Activated CD4-positive, CD25-positive, alpha-beta regulatory T cell treated with anti-CD3 and anti-CD28 coated beads, Interleukin-2, amount 50 U/mL, for 72 hours (primary cell): ENCODE results near the gene SORBS1.

ENCODE experiments used
- DNase-seq: peaks from one replicate; pipeline ENCODE4 v3.0.0; 2021

SORBS1 gene

DNA sequence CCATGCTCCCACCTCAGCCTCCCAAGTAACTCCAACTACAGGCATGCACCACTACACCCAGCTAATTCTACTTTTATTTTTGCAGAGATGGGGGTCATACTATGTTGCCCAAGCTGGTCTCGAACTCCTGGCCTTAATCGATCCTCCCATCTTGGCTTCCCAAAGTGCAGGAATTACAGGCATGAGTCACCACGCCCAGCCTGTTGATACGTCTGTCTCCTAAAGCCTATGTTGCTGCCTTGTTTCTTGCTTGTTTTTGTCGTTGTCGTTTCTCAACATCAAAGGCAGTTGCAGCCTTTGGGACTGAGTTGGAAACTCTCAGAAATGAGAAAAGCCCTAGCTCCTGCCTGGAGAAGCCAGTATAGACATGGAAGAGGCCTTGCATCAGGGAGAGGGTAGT is 49.9 kb downstream of the SORBS1 start:
- DNase-seq = no peak

DNA sequence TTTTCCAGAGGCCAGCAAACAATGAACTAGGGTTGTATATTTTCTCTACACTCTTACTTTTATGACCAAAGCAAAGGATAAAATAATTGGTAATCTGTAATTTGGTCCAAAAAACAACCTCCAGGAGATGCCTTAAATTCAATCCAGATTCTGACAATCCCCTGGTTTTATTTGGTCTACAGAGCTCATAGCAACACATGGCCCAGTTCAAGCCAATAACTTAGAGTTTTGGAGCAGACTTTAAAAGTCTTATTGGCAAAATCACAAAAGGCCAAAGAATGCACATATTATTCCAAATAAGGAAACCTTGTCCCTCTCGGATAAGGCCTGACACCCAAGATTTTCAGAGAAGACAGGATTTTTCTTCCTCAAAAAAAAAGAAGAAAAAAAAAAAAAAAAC is 51.9 kb downstream of the SORBS1 start:
- DNase-seq = no peak

DNA sequence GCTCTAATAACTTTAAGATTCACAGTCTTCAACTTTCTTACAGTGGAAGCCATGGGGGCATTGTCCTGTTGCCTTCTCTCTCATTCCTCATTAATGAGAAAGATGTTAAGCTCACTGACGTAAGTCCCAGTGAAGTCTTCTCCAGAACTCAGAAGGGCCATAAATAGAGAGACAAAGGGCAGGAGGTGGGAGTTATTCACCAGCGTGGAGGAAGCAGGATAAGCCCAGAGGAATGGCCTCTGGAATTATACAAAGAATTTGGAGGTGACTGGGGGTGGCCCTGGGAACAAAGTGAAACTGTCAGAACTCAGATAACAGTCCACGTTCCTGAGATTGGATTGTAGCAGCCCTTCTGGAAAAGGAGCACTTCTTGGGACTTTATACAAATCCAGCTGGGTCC is 52.4 kb downstream of the SORBS1 start:
- DNase-seq = no peak

DNA sequence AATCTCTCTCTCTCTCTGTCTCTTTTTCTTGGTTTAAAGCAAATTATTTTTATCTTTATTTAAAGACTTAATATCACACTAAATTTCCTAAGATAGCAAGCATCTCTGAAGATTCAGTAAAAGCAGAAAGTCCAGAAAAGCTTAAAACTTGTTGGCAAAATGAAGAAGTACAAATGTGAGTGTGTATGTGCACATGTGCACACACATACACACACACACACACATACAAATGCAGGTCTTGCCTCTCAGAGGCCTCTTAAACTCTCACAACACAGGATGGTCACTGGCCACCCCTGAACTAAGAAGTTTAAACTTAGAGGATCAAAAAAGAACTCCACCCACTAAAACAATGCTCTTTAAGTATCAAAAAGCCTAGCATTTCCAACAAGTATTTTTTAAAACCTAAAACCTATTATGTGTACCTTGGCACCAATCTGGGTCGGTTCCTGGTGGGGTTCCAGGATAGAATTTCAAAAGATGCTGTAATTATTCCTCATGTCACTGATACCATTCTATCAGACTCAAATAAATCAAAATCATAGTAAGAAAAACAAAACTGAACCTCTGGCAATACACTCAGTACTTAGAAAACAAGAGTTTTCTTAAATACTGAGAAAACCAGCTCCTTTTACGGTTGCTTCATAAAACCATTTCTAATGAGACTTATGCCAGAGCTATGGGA is 55.0 kb downstream of the SORBS1 start:
- no peak for DNase-seq

DNA sequence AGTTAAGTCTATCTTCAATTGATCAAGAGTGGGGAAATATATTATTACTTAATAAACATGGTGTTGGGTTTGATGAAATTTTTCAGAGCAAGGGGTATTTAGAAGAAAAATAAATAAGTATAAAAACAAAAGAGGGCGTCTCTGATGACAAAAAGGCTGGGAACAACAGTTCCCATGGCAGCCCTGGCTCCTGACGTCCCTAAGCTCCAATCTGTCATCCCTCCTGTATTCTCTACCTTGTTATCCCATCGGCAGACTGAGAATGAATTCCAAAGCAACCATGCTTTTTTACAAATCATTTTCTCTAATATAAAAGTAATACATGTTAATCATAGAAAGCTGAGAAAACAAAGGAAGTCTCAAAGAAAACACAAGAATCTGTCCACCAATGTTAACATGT is 55.5 kb downstream of the SORBS1 start:
- no peak for DNase-seq

DNA sequence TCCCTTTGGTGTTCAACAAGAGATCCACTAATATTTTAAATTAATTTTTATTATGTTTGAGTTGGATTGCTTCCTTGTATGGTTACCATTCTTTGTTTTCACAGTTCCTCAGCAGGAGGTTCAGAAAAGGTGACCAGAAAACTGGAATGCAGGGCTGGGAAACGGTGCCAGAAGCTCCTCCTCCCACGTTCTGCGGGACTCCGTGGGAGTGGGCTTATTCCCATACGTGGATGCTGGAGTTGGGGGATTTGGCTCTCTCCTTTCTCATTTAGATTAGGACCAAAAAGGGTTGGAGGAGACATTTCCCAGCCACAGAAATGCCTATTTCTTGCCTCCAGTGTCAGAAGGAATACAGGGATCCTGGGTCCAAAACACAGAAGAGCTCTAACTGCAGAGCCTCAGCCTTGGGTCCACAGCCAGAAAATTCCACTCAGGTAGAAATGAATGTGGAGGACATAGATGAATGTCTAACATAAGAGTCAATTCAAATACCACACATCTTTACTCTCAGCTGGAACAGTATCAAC is 56.0 kb downstream of the SORBS1 start:
- no peak for DNase-seq

DNA sequence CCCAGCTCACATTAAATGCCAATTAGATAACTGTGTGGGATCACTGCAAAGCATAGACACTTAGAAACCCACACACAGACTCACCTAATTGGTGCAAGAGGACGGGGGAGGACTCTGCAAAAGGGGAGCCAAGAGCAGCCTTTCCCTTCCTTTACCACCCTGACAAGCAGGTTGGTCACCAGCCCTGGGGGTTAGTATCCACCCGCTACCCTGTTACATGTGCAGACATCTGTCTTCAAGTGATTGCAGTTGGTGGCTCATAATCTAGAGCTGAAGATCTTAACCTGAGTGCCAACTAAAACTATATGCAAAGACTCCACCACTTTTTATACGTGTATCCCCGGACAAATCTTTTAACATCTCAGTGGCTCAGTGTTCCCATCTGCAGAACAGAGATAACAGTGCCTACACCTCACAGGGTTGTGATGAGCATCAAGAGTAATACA is 56.9 kb downstream of the SORBS1 start:
- no peak for DNase-seq

DNA sequence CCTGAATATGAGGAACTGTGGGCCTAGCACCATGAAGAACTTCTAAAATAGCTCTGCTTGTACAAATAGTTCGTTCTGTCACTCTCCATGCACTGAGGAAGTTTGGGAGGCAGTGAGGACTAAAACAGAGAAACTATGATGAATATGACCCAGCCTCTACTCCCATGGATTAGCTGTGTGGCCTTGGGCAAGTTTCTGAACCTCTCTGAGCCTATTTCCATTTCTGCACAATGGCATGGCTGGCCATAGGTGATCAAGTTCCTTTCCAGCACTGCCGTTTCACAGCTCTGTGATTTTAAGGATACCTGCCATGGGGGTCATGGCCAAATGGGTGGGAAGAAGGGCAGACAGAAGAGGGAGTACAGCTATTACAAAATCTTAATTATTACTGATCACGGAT is 57.6 kb downstream of the SORBS1 start:
- no peak for DNase-seq

DNA sequence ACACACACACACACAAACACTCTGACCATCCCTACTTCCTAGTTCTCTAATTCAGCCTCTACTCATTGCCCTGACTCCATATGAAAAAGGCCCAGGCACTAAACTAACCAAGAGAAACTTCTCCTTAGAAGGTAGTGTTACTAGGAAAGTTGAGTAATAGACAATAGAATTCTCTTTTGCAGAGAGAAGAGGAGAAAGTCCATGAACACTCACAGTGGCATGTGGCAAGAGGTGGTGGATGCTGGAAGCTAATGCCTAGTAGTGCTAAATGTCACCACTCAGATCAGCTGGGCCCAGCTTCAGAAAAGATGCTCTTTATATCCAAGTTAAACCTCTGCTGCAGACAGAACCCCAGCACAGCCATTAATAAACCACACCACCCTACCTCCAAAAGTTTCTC is 58.2 kb downstream of the SORBS1 start:
- no peak for DNase-seq

DNA sequence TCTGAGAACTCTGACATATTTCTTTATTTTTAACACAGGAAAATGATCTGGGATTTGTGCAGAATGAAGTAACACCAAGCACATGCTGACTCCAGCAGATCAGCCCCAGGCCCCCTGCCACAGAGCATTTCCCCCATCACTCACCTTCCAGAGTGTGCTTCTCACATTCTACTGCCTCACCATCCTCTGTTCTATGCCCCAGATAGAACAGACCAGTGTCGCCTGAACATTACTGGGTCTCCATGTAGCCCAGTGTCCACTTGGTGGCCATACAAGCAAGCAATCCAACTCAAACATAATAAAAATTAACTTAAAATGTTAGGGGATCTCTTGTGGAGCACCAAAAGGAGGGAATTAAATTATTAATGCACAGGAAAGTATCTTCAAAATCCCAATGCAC is 58.8 kb downstream of the SORBS1 start:
- no peak for DNase-seq

DNA sequence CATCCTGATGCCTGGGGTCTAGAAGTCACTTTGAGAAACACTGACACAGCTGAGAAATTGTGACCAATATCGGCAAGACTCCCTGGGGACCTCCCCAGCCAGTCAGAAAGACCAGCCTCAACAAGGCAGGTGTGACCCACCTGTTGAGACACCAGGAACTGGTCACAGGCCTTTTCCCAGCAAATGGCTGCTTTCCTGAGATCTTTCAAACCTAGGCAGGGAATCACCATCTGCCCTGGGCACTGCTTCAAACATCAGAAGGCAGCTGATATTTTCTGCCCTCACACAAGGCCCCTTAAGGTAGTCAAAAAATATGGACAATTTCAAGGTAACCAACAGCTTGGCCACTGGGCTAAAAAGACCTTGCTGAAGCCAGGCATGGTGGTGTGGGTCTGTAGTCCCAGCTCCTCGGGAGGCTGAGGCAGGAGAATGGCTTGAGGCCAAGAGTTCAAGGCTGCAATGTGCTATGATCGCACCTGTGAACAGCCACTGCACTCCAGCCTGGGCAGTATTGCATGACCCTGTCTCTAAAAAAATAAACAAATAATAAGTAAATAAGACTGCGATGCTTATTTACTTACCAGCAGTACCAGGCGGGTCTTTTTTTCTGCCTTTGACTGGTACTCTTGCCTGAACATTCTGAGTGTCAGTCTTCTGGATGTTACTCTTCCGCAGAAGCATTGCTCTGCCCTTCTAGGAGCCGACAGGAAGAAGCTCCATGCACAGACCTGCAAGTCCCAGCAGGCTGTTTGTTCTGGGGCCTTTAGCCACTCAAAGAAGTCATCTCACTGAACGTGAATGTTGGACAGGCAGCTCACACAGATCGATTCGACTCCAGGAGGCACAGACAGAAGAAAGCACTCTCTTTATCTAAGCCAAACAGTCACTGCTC is 59.7 kb downstream of the SORBS1 start:
- DNase-seq = no peak

DNA sequence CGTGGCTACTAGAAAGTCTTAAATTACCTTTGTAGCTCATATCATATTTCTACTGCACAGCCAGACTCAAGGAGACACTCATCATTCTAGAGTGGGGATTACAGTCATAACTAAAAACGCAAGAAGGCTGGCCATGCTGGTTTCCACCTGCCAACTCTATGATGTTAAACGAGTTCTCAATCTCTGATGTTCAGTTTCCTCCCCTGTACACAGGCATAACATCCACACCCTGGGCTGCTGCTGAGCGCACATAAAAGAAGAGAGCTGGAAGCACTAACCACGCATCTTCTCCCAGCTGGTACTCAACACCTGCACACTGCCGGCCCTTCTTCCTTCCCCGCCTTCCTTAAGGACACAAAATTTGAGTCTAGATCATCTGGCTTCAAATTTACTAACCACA is 60.5 kb downstream of the SORBS1 start:
- DNase-seq = no peak

DNA sequence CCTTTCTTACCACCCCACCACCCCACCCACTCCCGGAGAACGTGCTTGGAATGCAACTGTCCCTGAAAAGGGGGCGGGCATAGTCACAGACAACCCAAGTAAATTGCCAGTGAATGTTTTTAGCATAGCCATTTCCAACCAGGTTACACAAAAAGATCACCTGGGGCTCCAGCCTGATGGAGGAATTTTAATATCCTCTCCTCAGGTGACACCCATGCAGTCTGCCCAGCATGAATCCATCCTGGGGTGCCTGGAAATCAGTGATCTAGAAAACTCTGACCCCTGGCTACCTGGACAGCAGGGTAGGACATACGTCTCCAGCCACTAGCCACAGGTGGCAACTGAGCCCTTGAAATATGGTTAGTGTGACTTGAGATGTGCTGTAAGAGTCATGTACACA is 61.1 kb downstream of the SORBS1 start:
- no peak for DNase-seq

DNA sequence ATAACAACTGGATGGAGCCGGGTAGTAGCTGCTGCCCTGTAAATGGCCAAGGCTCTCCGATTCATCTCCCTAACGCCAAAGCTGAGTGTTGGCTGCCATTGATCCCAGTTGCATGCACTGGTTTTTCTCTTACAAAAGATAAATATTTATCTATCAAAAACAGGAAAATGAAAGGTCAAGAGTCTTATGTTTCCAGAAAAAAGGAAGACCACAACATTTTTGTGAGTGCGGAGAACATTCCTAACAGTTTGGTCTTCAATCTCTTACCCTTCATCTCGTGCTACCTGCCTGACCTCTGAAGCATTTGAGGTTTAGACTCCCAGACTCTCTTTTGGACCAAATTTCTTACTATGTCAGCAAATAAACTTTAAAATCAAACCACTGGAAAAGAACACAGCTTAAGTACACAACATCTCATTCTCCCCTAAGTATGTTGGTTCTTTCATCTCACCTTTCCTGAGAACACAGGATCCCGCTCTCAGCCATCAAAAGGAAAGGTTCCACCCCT is 61.6 kb downstream of the SORBS1 start:
- DNase-seq = no peak

DNA sequence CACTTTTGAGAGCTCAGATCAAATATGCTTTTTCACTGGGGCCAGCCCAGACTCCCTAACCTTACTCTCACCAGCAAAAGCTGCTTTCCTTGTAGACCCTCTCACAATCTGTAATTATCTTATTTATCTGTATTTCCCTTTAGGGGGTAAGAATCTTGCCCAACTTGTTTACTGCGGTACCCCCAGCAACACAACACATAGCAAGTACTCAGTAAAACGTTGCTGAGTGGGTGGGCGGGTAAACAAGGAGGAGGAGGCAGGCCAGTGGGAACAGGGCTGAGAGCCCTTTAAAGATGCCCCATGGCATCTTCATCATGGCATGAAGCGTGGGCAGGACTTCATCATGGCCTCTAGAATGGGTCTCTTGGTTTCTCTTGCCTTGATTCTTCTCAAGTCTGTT is 64.2 kb downstream of the SORBS1 start:
- DNase-seq = no peak

DNA sequence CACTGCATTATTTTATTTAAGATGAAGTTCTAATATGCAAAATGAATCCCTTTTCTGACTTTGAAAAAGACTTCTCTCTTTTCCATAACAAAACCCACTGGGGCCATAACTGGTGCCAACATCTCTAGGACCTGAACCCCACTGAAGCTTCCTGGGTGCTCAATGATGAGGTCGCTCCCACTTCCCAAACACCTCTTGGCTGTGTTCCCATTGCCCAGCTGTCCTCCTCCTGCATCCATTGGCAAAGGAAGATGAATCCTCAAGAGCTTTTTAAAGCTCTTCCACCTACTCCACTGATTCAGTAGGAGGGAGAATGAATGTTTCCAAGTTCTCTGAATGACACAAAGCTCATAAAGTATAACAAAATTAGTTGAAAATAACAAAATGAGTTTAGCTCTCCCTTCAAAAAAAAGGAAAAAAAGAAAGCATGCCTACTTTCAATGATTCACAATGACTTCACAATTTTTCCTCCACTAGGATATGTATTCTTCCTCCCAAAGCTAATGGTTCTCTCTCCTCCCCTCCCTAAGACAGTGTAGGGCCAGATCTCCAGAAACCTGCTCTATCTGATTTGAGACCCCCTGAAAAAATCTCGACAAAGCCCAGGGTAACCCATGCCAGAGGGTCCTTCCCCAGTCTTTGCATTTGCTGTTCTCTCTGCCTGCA is 64.8 kb downstream of the SORBS1 start:
- DNase-seq = no peak

DNA sequence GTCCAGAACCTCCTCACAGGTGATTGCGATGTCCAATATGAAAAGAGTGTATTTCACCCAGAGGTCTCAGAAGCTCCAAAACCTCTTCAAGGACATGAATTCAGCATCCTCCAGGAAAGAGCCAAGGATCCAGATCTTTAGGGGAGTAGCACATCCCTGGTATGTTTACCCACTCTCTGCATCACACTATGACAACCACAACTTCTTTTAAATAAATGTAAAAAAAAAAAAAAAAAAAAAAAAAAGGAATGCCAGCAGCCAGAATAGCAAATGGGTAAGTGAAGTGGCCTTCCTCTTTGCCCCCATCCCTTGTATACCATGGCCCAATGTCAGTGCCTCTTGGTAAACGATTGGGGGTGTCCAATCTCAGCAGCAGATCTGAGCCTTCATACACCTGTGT is 67.3 kb downstream of the SORBS1 start:
- DNase-seq = no peak

DNA sequence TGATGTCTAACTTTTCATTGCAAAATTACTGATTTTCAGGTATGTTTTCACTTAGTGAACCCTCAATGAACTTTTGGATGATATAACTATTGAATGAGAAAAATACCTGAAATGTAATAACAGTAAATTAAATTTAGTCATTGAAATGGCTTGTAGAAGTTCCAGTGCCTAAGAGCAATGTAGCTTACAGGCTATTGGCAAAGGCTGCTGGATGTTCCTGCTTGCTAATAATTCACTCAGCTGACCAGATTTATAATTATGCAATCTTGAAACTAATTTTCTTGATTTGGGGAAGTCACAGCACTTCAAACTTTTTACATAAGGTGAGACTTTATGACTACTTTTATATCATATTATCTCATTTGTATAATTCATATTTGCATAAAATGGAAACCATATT is 73.2 kb downstream of the SORBS1 start:
- no peak for DNase-seq

DNA sequence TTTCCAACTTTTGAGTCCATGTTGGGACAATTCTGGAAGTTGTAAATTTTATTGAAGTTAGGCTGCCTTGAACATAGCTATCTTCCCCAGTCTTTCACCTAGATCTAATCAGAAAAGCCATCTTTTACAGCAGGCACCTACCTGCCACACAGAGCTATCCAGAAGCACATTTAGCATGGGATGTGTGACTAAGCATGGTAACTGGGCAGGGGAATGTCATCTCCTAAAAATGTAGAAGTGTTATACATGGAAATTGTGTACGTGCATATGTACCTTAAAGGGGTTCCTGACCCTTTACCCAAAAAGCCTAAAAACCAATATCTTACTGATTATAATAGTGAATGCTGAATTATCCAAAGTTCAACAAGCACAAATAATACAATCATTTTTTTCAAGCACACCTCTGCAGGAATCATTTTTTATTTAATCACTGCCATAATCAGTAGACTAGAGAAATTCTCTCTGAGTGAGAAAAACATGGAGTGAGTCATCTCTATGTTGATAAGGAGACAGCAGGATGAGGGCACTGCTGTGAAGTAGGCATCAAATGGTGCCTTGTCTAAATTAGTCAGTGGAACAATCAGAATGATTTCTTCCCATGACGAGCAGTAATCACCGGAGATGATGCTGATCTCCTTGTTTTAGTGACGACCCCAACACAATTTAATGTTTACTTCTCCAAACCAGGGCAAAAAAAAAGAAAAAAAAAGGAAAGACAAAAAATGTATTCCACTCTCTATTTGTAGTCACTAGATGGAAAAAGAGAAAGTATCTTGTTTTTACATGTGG is 75.9 kb downstream of the SORBS1 start:
- DNase-seq = no peak

DNA sequence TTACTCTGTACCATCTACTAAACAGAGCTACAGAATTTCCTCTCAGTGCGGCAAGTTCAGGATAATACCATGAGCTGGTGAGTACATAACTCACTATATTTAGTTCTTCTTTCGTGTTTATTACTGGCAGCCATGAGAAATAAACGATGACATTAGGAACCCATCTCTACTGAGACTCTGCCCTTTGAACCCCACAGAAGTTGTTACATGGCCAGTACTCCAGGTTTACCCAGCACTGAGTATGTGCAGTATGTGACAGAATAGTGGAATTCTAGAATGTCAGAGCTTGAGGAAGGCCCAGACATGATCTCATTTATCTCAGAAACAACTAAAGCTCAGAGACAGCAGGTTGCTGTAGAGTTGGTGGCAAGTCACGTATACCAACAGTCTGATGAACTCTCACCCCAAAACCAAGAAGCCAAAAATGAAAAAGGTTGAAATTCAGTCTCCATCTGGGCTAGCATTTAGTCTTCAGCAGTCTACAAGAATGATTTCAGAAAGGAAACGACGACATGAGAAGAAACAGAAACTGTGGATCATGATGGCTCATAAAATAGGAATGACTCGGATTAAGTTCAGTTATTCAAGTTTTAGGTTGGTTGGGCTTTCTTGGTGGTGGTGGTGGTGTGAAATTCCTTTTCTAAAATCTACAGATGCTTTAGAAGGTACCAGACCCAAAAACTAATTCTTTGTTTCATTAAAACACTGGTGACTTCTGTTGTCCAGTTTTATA is 78.5 kb downstream of the SORBS1 start:
- no peak for DNase-seq

DNA sequence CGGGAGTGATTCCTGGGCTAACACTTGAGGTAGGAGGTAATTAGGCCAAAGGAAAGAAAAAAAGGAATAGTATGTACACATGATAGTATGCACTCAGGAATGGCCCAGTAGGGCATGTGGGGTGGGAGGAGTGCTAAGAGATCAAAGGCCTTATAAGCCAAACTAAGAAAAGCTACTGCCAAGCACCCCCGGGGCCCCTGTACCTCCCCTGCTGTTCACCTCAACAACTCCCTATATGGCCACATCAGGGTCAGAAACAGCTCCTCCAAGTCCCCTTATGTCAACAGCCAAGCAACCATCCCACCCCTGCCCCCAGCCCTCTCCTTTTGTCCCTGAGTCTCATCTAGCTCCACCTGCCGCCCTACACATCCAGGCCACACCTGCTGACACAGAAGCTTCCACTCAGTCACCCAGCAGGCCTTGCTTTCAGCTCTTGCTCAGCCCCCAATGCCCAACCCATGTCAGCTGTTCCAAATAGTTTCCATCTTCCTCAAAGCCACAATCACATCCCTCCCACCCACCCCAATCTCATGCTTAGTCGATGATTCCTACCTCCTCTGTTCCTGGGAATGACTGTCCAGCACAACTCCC is 80.2 kb downstream of the SORBS1 start:
- DNase-seq = no peak
